SU-DHL-6 (cell line): ENCODE data around the gene ASAP2.

ENCODE experiments used
- H2AFZ ChIP-seq: fragments of 200-600 bp; sonication (generic); 2 replicates; pipeline ENCODE4 v1.6.1; 2014; ENCODE audit warnings: low read depth, mild to moderate bottlenecking, moderate library complexity, mixed read lengths, antibody characterized with exemption, low read length; ENCODE audit not compliant: severe bottlenecking
- H3F3A ChIP-seq: fragments of 200-600 bp; shearing (Covaris generic); 2 replicates; pipeline ENCODE4 v1.6.0; 2016; ENCODE audit warnings: antibody characterized with exemption, mild to moderate bottlenecking; ENCODE audit not compliant: insufficient read depth
- H3K27ac ChIP-seq: fragments of 200-600 bp; sonication (generic); 2 replicates; pipeline ENCODE4 v1.5.1; 2016; ENCODE audit warnings: low read depth, mild to moderate bottlenecking, low read length, moderate library complexity, mixed read lengths
- H3K27me3 ChIP-seq: fragments of 200-600 bp; sonication (generic), shearing (Covaris generic); 2 replicates; pipeline ENCODE4 v1.6.0; 2014; ENCODE audit warnings: mild to moderate bottlenecking, low read length
- H3K36me3 ChIP-seq: fragments of 200-600 bp; sonication (generic); 2 replicates; pipeline ENCODE4 v1.6.1; 2014; ENCODE audit warnings: mild to moderate bottlenecking, low read length, mixed read lengths
- H3K4me2 ChIP-seq: fragments of 300-600, 200-600 bp; shearing (Covaris generic), sonication (generic); 2 replicates; pipeline ENCODE4 v1.6.0; 2014; ENCODE audit warnings: low read length, low read depth, mild to moderate bottlenecking; ENCODE audit not compliant: poor library complexity, severe bottlenecking
- H3K4me3 ChIP-seq: fragments of 200-600 bp; sonication (generic); 2 replicates; pipeline ENCODE4 v1.5.1; 2014; ENCODE audit warnings: antibody characterized with exemption, low read length, mild to moderate bottlenecking, mixed read lengths; ENCODE audit not compliant: insufficient read depth, poor library complexity, severe bottlenecking
- H3K79me2 ChIP-seq: fragments of 200-600 bp; sonication (generic); 2 replicates; pipeline ENCODE4 v1.6.1; 2014; ENCODE audit warnings: mild to moderate bottlenecking, low read length, moderate library complexity; ENCODE audit not compliant: insufficient read depth
- H3K9ac ChIP-seq: fragments of 200-600 bp; sonication (generic); 2 replicates; pipeline ENCODE4 v1.7.0; 2014; ENCODE audit warnings: mild to moderate bottlenecking, low read length
- H3K9me2 ChIP-seq: fragments of 200-600 bp; sonication (generic); replicated peaks from 2 replicates; pipeline ENCODE4 v1.6.1; 2014; ENCODE audit warnings: low read length; ENCODE audit not compliant: insufficient read depth
- H3K9me3 ChIP-seq: fragments of 200-600 bp; sonication (generic); 2 replicates; pipeline ENCODE4 v1.6.1; 2014; ENCODE audit warnings: low read length, mixed read lengths; ENCODE audit not compliant: insufficient read depth
- H4K20me1 ChIP-seq: fragments of 200-600 bp; sonication (generic); 2 replicates; pipeline ENCODE4 v1.6.1; 2014; ENCODE audit warnings: low read depth, mild to moderate bottlenecking, antibody characterized with exemption, low read length, moderate library complexity, mixed read lengths
- CTCF ChIP-seq: fragments of 200-600 bp; sonication (generic); IDR thresholded peaks from one replicate; pipeline ENCODE4 v1.5.1; 2017; ENCODE audit warnings: antibody characterized with exemption, mild to moderate bottlenecking, low read length, moderate library complexity; ENCODE audit not compliant: insufficient read depth, poor library complexity, severe bottlenecking
- EZH2phosphoT487 ChIP-seq: fragments of 200-600 bp; sonication (generic), shearing (Covaris generic); conservative IDR thresholded peaks from 2 replicates; pipeline ENCODE4 v1.6.1; 2018; ENCODE audit warnings: mild to moderate bottlenecking, antibody characterized with exemption, low read length, moderate library complexity, mixed read lengths

Gene ASAP2

DNA sequence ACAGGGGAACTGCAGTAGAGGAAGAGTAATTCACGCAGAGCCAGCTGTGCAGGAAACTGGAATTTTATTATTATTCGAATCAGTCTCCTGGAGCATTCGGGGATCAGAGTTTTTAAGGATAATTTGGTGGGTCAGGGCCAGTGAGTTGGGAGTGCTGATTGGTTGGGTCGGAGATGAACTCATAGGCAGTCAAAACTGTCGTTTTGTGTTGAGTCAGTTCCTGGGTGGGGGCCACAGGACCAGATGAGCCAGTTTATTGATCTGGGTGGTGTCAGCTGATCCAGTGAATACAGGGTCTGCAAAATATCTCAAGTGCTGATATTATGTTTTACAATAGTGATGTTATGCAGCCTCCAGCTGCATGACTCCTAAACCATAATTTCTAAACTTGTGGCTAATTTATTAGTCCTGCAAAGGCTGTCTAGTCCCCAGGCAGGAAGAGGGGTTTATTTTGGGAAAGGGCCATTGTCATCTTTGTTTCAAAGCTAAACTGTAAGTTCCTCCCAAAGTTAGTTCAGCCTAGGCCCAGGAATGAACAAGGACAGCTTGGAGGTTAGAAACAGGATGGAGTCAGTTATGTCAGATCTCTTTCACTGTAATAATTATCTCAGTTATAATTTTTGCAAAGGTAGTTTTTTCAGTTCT lies 67.0 kb downstream of the ASAP2 start:
- H3K27ac ChIP-seq: no peak overlapping the region

GRCh38 chr2:9274701-9275343 lies 68.2 kb downstream of the ASAP2 start:
- TF ChIP-seq EZH2phosphoT487 (no peak), CTCF (no peak)

More for the DNA sequence above, 67.0 kb downstream of the ASAP2 start:
- Histone ChIP-seq H3K79me2 (no peaks in the 10 kb centered on the region), H3K4me2 (no peak overlapping the region), H4K20me1 (no peaks in the 10 kb centered on the region), H2AFZ (no peak overlapping the region), H3K4me3 (no peak overlapping the region), H3K9ac (no peak overlapping the region), H3K9me3 (no peaks in the 10 kb centered on the region), H3K27me3 (no peaks in the 10 kb centered on the region), H3F3A (no peaks in the 10 kb centered on the region), H3K36me3 (no peaks in the 10 kb centered on the region), H3K9me2 (no peaks in the 10 kb centered on the region)
- TF ChIP-seq EZH2phosphoT487 (no peak), CTCF (no peak)

DNA sequence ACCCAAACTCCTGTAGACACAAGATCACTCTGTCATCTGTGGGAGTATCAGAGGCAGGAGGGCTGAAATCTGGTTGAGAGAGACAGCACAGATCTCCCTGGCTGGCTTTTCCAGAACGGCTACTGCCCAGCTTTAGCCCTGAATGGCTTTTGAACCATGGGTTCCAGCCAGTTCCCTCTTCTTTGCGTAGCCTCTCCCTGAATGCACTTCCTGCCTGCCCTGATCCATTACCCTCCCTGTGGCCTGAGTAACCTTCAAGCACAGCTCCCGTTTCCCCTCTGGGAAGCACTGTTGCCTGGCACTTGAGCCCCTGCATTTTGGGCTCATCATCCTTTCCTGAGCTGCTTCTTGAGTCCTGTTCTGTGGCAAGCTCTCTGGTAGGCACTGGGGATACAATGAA lies 68.8 kb downstream of the ASAP2 start:
- no peaks in the 10 kb centered on the region for H3K27me3 ChIP-seq
- H3K36me3 ChIP-seq: no peaks in the 10 kb centered on the region
- no peak overlapping the region for H3K4me3 ChIP-seq
- H3K79me2 ChIP-seq: no peaks in the 10 kb centered on the region
- no peak overlapping the region for H3K4me2 ChIP-seq
- H3K9me3 ChIP-seq: no peaks in the 10 kb centered on the region
- H3K9ac ChIP-seq: no peak overlapping the region
- TF ChIP-seq CTCF (no peak), EZH2phosphoT487 (no peak)
- no peaks in the 10 kb centered on the region for H4K20me1 ChIP-seq
- H2AFZ ChIP-seq: no peak overlapping the region
- H3K9me2 ChIP-seq: no peaks in the 10 kb centered on the region
- H3F3A ChIP-seq: no peaks in the 10 kb centered on the region
- H3K27ac ChIP-seq: no peak overlapping the region

More at GRCh38 chr2:9274701-9275343, 68.2 kb downstream of the ASAP2 start:
- Histone ChIP-seq H3K36me3 (no peaks in the 10 kb centered on the region), H3K79me2 (no peaks in the 10 kb centered on the region), H3K9ac (no peak overlapping the region), H3K9me3 (no peaks in the 10 kb centered on the region), H3K4me2 (no peak overlapping the region), H2AFZ (no peak overlapping the region), H3K27ac (no peak overlapping the region), H3K4me3 (no peak overlapping the region), H3K9me2 (no peaks in the 10 kb centered on the region), H4K20me1 (no peaks in the 10 kb centered on the region), H3F3A (no peaks in the 10 kb centered on the region), H3K27me3 (no peaks in the 10 kb centered on the region)
